ENCODE results near the gene GNGT1.
A peak's percentile ranks its signal among the peaks of the same experiment; 100 is the strongest.
"Not testable (repeated sequence)": the region's sequence is repeated elsewhere in the genome, so short reads cannot be mapped to it uniquely, and the experiment has no call there.

Gene GNGT1

DNA sequence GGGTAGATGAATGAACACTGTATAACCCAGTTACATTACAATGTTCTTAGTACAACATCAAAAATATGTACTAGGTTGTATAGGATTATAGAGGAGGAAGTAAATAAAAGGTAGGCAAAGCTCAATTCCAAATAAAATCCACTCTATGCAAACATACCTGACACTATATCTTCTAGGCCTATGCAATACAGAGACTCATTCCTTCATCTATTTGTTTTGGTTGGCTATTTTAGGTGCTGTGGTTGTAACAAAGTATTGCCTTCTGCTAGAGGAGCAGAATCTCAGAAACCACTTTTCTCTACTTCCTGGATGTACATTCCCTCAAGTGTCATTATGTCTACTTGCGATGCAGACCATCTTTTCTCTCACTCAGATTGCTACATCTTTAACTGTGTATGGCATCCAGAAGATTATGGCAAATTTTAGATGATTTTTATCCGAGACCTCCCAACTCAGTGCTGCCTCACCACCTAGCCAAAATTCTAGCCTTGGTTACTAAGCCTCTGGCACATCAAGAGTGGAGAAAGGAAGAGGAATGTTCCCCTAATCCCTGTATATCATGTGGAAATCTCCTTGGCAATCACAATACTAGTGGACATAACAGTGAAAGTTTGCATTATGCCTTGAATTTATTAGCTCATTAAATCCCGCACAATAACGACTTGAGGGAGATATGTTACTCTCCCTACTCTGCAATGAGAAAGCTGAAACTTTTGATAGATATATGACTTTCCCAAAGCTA lies 10.3 kb upstream of the GNGT1 start:
- in situ Hi-C loops (cut with MboI; ENCODE audit: low sequenced_read_pairs, unreplicated experiment), result no loop called here
- TF ChIP-seq, protein P1, sequence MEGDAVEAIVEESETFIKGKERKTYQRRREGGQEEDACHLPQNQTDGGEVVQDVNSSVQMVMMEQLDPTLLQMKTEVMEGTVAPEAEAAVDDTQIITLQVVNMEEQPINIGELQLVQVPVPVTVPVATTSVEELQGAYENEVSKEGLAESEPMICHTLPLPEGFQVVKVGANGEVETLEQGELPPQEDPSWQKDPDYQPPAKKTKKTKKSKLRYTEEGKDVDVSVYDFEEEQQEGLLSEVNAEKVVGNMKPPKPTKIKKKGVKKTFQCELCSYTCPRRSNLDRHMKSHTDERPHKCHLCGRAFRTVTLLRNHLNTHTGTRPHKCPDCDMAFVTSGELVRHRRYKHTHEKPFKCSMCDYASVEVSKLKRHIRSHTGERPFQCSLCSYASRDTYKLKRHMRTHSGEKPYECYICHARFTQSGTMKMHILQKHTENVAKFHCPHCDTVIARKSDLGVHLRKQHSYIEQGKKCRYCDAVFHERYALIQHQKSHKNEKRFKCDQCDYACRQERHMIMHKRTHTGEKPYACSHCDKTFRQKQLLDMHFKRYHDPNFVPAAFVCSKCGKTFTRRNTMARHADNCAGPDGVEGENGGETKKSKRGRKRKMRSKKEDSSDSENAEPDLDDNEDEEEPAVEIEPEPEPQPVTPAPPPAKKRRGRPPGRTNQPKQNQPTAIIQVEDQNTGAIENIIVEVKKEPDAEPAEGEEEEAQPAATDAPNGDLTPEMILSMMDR (IDR thresholded peaks at IDR 0.05; ENCODE audit: borderline replicate concordance, control extremely low read depth, extremely low read depth, insufficient read depth, missing control alignments), result no peak
- no peak for DNase-seq (ENCODE audit: low spot score)

GRCh38 chr7:93897680-93898079 lies 8.7 kb upstream of the GNGT1 start:
- in situ Hi-C loops (cut with MboI; ENCODE audit: low sequenced_read_pairs, unreplicated experiment), result no loop called here
- DNase-seq (ENCODE audit: low spot score), result no peak
- TF ChIP-seq, protein P1 (IDR thresholded peaks at IDR 0.05; ENCODE audit: borderline replicate concordance, control extremely low read depth, extremely low read depth, insufficient read depth, missing control alignments), result no peak

DNA sequence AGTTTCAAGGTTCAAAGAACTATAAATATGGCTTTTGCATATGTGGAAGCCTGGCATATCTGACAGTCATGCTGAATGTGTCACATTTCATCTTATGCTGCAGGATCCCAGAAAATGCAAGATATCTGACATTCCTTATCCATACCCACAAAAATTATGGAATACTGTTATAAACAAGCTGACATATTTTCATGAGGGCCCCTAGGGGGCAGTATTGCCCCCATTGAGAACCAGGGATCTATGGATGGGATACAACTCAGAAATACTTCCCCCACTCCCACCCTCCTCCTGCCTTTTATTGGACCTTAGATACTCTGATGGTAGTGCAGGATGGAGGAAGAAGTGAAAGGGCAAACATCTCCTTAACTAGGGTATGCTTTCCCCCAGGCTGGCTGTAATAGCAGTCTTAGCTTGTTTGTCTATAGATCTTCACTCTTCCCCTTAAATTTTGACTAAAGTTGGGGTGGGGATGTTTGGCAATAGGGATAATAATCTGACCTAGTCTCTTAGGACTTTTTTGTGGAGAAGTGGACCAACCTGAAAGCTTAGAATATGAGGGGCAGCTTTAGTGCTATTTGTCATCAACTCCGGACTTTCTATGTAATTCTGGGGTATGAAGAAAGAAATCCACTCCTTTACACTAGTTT lies 3.5 kb upstream of the GNGT1 start:
- no peak for DNase-seq (ENCODE audit: low spot score)
- TF ChIP-seq, protein P1 (IDR thresholded peaks at IDR 0.05; ENCODE audit: borderline replicate concordance, control extremely low read depth, extremely low read depth, insufficient read depth, missing control alignments), result peak; percentile 44
- in situ Hi-C loops (cut with MboI; ENCODE audit: low sequenced_read_pairs, unreplicated experiment), result loop anchor here (5.0 to 25.0 kb wide), 2 partner anchors 184 to 484 kb away; partner anchors contain the start of gene COL1A2

DNA sequence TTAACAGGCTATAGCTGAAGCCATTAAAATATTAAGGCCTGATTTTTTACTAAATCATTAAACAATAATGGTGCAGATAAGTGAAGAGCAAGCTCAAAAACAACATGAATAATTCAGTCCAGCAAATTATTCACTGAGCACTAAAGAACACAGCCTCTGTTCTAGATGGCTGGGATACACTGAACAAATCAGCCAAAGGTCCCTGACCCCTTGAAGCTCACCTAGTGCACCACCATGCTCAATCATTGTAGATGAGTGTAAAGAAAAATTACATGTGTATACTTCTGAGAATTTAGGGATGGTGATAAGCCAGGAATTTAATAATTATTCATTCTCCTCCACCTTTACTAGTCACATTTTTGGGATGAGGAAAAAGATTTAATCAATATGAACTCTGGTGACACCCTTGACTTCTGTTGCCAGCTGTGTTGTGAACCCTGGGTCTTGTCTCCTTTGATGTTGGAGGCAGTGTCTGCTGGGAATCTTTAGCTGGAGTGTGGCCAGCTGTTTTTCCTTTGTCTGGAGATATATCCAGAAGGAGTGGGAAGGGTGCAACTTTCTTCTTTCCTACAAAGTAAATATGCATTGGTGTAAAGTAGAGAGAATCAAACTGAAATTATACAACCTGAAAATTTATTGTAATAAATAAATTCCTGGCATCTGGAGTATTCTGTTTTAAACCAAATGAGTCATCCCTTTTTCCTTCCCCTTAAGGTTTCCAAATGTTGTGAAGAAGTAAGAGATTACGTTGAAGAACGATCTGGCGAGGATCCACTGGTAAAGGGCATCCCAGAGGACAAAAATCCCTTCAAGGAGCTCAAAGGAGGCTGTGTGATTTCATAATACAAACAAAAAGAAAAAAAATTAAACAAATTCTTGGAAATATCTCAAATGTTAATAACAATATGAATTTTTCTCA lies 4.0 kb downstream of the GNGT1 start:
- no peak for DNase-seq (ENCODE audit: low spot score)
- TF ChIP-seq, protein P1 (IDR thresholded peaks at IDR 0.05; ENCODE audit: borderline replicate concordance, control extremely low read depth, extremely low read depth, insufficient read depth, missing control alignments), result no peak
- in situ Hi-C loops (cut with MboI; ENCODE audit: low sequenced_read_pairs, unreplicated experiment), result loop anchor here (25.0 kb wide), 1 partner anchor 477 kb away; the partner anchor contains the start of gene COL1A2

GRCh38 chr7:93911242-93911641 lies 4.9 kb downstream of the GNGT1 start:
- DNase-seq (ENCODE audit: low spot score), result not testable (repeated sequence)
- in situ Hi-C loops (cut with MboI; ENCODE audit: low sequenced_read_pairs, unreplicated experiment), result loop anchor here (25.0 kb wide), 1 partner anchor 476 kb away; the partner anchor contains the start of gene COL1A2

- in situ Hi-C loops (cut with MboI; ENCODE audit: low sequenced_read_pairs, unreplicated experiment), result loop anchor here (25.0 kb wide), 1 partner anchor 476 kb away; the partner anchor contains the start of gene COL1A2
- not testable (repeated sequence) for DNase-seq (ENCODE audit: low spot score)
These were observed 5.3 kb downstream of the GNGT1 start for GRCh38 chr7:93911661-93912060.

- TF ChIP-seq, protein P1 (IDR thresholded peaks at IDR 0.05; ENCODE audit: borderline replicate concordance, control extremely low read depth, extremely low read depth, insufficient read depth, missing control alignments), result no peak
- DNase-seq (ENCODE audit: low spot score), result no peak
- in situ Hi-C loops (cut with MboI; ENCODE audit: low sequenced_read_pairs, unreplicated experiment), result loop anchor here (25.0 kb wide), 1 partner anchor 474 kb away; the partner anchor contains the start of gene COL1A2
These were observed 6.8 kb downstream of the GNGT1 start for GRCh38 chr7:93913197-93913596.

All from GM13976 (cell line).